HG02588 (cell line): Measurements from ENCODE around the gene DOCK8.

ENCODE experiments used
- ATAC-seq: cut with Tn5 transposase; IDR thresholded peaks from one replicate; pipeline ENCODE4 v1.9.1; 2021; ENCODE audit warnings: mild to moderate bottlenecking, moderate library complexity; ENCODE audit not compliant: unreplicated experiment

DOCK8 gene

DNA sequence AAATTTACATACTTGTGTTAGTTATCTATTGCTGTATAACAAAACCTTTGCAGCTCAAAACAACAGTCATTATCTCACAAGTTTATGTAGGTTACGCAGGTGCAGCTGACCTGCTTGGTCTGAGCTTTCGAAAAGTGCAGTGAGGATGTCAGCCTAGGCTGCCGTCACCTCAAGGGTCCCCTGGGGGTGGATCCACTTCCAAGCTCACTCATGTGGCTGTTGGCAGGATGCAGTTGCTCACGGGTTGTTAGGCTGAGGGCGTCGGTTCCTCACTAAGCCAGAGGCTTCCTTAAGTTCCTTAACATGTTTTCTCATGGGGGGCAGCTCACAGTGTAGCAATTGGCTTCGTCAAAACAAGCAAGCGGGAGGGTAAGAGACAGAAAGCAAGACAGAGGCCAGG, 139.8 kb downstream of the DOCK8 start:
- ATAC-seq, result no peak

DNA sequence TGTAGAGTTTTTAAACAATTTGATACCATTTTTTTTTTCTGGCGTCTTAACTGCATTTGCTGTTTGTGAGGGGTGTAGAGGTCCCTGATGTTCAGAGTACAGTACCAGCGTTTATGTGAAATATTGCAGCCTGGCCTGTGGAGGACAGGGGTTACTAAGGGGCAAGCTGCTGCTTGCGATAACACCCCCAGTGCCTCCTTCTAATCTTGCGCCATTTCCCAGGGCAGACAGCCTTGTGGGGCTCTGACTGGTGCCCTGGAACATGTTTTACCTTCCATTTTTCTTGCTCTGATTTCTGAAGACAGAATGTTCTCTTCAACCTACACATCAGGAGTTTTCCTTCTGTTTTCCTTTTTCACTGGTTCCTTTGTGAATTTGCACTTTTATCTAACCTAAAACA, 142.9 kb downstream of the DOCK8 start:
- ATAC-seq, result no peak

DNA sequence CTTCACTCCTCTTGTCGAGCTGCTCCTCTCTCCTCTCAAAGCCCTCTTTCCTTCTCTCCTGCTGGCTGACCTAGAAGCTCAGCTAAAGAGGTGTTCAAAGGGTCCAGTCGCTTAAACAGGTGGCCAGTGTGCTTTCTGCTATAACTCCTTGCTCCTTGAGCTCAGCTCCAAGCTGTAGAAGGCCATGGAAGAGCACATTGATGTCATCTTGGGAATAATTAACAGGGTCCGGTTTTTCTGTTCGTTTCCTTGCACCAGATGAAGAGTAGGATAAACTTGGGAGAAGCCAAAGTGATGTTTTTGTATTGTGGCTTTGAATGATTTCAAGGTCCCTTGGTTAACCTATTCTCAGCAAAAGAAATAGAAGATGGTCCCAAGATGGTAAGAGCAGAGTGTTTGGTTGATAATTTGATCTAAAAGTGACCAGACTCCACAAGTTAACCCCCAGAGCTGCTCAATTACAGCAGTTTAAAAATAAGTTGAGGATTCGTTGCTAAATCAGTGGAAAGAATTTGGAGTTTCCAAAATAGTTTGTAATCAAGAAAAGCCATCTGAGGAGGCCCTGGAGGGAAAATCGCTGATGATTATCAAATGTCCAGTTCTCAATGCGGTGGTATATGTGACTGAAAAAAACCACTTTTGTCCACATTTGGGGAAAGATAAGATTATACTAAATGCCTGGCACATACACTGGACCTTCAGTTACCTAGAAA, 148.1 kb downstream of the DOCK8 start:
- ATAC-seq, result no peak

DNA sequence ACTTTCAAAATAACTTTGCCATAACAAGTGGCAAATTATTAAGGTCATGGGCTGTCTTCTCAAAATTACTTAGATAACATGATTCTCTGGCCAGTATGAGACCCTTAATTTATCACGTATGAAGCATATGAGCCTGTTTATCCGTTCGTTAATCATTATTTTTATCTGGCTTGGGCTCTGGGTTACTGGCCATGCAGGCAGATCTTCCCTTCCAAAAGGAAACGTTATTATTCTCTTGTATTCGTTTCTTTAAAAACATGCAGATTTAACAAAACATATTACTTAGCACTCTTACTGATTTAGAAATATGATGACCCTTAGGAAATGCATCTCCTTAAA, 148.6 kb downstream of the DOCK8 start:
- no peak for ATAC-seq

DNA sequence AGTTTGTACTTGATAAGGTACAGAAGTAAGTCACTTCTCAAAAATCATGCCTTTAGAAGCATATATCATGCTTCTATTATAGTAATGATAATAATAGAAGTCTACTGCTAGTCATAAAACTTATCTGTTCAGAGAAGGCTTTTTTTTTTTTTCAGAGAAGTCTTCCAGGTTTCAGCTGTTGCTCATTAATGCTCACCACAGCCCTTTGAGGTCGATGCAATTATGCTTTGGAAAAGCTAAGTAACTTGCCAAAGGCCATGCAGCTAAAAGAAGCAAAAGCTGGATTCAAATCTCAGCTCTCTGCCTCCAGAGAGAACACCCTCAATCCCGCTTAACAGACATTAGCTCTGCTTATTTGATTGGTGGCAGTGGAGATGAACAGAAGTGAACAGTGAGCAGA, 150.8 kb downstream of the DOCK8 start:
- no peak for ATAC-seq

DNA sequence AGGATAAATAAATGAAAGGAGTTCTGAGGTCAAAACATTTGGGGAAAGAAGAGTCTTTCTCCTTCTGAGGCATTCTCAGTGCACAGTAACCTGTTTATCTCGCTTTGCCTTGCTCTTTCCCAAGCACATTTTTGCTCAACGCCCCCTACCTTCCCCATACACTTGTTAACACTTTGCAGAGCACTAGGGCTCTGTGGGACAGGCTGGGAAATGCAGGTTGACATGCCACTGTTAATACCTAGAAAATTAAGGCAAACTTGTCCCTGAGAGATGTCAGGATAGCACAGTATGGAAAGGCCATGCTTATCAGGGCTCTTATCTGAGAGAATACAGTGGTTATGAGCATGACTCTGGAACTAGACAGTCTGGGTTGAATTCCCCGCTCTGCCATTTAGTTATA, 152.0 kb downstream of the DOCK8 start:
- ATAC-seq, result no peak

DNA sequence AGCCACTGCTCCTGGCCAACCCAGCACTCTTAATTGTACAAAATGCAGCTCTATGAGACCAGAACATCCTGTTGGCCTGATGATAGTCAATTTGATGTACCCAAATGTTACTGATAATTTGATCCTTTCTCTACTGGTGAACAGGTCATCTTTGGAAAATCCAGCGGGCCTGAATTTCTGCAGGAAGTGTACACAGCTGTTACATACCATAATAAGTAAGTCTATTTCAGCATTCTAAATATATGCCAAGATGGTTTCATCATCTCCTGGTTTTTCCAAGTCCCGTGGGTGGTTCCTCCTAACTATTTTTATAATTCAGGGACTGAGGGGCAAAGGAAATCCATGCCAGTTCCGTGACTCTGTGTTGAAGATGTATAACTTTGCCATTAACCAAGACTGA, 155.4 kb downstream of the DOCK8 start:
- ATAC-seq, result no peak

DNA sequence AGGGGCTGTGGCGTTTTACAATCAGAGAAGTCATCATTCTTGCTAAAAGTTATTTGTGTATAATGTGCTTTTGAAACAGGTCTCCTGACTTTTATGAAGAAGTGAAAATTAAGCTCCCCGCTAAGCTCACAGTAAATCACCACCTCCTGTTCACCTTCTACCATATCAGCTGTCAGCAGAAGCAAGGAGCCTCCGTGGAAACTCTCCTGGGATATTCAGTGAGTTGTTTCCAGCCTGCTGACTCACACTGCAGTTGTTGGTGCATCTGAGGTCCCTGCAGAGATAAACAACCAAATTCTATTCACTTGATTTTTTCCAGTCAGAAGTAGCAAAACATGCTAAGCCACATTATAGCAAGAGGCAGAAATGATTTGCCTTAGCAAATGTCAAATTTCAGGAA, 156.7 kb downstream of the DOCK8 start:
- ATAC-seq, result no peak

DNA sequence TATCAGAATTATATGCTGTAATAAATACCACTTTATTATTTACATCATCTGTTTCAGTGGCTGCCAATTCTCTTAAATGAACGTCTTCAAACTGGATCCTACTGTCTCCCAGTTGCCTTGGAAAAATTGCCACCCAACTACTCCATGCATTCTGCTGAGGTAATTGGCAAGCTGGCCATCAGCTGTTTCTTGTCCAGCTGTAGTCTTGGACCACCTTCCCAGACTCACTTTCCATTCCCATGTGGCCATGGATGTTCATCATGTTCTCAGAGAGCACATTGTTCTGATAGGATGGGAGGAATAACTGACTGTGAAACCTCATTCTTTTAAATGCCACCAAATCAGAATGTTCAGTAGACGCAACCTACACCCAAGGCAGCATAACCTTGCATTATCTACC, 157.5 kb downstream of the DOCK8 start:
- no peak for ATAC-seq

DNA sequence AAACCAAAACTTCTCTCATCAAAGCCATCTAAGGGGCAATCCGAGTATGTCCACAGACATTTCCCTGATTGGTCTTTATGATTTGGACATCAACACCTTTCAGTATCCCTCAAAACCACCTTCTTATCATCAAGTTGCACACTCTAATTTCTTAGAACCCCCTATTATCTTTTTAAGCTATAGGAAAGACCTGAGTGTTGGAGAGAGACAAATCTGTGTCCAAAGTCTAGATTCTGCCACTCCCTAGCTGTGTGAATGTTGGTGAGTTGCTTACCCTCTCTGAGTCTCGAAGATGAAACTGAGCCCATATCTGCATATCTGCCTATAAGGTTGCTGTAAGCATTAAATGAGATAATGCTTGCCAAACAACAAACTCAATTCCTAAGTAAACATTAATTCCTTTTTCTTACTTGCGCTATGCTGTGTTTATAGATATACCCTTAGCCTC, 159.1 kb downstream of the DOCK8 start:
- ATAC-seq, result no peak

DNA sequence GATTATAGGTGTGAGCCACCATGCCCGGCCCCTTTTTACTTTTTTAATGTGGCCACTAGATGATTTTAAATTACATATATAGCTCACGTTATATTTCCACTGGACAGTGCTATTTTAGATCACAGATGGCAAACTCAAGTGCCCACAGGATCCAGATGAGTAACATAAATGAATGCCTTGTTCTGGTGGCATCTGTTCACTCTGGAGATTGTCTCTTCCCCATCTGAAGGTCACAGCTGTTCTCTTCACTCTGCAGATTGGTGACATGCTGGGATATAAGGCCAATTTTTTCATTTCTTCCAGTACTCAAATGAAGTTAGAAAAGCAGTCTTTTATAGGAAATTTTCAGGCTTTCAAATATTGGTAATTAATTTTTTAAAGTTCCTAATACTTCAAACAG, 160.1 kb downstream of the DOCK8 start:
- ATAC-seq, result no peak

DNA sequence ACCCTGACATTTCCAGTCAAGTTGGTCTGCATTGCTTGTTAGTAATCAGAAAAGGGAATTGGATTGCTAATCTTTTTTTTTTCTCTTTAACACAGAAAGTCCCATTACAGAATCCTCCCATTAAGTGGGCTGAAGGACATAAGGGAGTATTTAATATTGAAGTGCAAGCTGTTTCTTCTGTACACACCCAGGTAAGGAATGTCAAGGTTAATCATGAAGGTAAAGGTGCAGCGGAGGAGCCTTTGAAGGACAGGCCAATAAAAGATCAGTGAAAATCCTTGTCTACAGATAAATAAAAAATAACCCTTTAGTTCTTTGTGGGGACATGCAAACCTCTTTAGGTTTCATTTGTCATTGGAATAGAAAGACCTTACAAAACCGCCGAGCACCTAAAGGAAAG, 161.4 kb downstream of the DOCK8 start:
- ATAC-seq, result no peak

DNA sequence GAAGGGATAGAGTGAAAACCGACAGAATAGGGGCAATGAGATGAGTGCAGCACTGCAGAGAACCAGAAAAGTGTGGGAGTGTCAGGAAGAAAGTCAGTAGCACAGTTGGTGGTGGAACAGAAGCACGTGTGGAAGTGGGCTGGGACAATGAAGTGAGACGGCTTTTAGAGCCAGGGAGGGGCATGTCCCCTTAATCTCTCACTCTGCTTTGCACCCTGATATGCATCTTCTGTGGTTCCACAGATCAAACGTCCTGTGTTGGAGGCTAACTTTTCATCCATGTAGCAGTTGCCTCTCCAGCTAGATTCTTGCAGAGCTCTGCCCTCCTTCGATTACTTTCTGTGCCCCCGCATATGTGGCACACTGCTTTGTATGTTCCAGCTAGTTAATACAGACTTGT, 163.6 kb downstream of the DOCK8 start:
- no peak for ATAC-seq

DNA sequence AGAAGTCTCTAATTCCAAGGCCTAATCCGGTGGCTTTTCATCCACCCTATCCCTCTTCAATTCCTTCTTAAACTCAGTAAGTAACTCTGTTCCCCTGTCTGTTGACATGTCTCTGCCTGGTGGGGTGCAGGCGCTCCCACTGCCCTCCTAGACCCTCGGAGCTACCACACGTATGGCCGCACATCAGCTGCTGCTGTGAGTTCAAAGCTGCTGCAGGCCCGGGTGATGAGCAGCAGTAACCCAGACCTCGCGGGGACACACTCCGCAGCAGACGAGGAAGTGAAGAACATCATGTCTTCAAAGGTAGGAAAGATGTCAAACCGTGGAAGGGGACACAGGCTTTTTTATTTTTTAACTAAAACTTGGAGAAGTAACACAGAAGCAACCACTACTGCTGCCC, 167.7 kb downstream of the DOCK8 start:
- ATAC-seq, result no peak

DNA sequence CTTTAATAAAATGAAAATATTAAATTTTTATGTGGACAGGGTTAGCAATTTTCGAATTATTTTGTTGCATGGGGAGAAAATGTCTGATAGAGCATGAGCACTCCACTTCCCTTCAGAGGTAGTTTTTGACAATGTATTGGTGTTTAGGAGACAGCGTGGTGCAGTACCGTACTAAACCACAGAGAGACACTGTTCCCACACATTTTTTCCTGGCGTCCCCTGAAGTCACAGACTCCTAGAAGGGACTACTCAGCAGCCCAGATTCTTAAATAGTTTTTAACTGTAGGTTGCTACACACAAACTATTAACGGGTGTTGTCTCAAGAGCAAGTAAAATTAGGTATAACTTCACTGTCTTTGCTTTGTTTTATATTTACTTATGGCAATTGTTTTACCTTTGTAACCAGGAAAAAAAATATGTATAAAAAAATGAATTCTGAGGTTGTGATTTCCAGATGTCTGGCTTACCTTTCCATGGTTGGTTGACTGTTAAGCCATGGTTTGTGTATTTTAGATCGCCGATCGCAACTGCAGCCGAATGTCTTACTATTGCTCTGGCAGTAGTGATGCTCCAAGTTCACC, 171.2 kb downstream of the DOCK8 start:
- no peak for ATAC-seq

DNA sequence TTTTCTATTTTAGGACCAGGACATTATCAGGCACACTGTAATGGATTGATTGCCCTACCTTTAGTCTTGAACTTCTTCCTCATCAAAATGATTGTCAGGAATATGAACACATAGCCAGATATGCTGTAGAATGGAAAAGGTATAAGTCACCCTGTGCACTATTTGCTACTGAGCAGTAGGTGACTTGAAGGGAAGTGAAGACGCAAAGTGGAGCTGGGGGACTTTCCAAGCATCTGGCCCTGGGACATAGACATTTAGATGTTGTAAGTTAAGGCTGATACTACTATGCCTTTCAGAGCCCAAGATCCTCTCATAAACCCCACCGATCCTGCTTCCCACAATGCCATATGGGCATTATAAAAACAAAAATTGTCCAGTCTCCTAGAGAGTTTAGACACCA, 174.5 kb downstream of the DOCK8 start:
- no peak for ATAC-seq

DNA sequence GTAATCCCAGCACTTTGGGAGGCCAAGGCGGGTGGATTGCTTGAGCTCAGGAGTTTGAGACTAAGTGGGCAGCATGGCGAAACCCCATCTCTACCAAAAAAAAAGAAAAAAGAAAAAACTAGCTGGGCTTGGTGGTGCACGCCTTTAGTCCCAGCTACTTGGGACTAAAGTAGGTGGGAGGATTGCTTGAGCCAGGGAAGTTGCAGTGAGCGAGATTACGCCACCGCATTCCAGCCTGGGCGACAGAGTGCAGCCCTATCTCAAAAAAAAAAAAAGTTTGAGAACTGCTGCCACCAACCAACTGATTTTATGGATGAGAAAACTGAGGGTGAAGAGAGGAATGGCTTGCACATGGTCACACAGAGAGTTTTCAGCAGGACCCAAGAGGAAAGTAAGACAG, 175.1 kb downstream of the DOCK8 start:
- ATAC-seq, result no peak

DNA sequence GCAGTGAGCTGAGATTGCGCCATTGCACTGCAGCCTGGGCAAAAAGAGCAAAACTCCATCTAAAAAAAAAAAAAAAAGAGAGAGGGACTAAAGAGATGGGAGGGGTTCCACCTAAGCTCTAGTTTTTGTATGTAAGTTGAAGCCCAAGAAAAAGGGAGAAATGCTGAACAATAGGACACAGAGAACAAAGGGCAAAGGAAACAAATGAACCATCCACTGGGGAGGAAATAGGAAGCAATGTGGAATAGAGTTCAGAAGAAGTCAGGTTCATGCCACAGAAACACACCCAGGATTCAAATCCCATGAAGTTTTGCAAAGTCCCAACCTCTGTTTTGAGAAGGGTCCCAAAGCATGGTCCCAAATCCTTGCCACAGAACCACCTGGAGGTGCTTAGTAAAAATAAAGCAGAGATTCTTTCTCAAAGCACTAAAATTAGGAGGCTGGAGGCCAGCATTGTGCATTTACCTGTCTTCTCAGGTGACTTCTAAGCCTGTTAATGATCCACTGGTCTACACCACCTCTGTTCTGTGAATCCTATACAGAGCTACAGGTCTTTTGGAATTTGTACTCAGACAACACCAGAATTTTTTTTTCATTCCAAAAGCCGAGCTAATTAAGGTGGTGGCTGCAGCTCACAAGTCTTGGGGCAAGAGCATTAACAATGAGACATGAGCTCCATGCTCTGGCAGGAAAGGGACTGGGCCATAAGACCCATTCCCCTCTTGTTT, 177.6 kb downstream of the DOCK8 start:
- ATAC-seq, result no peak

DNA sequence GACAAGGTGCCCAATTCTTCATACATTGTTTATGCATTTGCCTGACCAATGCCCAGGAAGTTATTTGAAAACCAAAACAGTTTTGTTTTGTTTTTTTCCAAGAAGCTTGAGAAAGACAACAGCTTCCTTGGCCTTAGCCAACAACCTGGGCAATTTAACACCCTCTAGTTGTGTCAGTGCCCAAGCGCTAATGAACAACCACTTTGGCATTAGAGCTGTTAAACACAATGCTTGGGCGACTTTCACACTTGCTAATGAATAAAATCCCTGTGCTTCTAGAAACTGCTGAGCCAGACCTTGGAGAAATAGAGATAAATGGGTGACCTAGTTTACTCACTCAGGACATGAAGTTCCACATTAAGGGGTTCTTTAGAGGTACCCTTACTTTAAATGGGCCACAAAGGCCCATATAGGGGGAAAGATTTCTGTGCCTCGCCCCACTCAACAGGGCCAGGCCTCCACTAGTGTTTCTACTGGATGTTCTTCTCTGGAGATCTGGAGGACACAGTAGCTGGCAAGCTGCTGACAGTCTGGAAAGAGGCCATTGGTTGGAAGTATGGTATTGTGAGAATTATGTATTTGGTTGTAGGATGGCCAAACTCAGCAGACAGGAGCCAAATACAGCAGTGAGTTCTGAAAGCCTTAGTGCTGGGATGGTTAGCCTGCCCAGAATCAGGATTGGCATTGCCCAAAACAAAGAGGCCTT, 179.8 kb downstream of the DOCK8 start:
- ATAC-seq, result no peak

DNA sequence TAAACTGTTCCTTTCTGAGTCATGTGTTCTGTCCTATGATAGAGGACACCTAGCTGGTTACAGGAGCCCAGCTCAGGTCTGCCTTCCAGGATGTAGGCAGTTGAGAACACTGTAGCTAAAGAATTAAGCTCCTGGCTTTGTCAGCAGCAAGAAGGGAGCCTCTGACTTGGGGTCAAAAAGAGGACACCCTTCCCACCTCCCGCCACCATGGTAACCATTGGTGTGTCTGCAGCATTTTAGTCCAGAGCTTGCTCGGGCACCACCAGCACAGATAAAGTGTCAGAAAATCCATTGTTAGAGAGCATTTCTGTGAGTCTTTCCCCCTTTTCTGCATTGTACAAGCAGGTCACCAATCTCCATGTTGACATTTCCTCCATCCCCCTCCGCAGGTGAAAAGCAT, 181.7 kb downstream of the DOCK8 start:
- ATAC-seq, result no peak

DNA sequence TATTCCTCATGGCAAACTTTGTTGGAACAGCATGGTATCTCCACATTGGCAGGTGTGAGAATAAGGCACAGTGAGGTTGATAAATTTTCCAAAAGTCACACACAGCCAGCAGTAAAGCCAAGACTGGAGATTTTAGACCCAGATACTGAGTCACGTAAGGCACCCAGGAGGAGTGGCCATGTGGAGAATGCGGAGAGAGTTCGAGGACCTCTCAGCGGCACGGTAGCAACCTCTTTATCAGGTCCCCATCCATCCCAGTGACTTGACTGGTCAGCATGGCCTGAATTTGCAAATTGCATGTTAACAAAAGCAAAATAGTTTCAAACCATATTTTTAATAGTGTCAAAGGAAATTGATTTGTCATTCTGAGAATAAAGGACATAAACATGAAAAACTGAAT, 183.4 kb downstream of the DOCK8 start:
- no peak for ATAC-seq

DNA sequence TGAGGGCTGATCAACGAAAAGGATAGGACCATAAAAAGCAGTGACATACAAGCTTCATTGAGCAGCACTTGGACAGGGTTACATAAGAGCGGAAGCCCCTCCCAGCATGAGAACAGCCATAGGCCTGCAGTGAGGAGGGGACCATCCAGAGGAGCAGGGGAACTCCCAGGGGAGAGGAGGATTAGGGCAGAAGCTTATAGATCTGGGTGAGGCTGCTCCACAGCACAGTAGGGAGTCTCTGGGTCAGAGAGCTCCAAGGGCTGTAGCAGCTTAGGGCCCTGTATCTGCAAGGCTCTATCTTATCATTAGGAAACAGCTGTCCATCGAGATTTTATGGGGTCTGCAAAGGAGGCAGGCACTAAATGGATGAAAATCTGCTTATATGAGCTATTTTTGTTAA, 186.6 kb downstream of the DOCK8 start:
- no peak for ATAC-seq
